ENCODE data around the gene ACSL4. TPM values are rescaled to one million over a fixed set of nuclear protein-coding genes. Genes with fewer than 3 reads are reported as not detected.

Gene ACSL4
- 14.7 TPM for polyA plus RNA-seq
- long read RNA-seq, donor 1, full-length matches to known transcripts: 1 of 1 reads
- long read RNA-seq, donor 1, partial matches to known transcripts: 0 of 1 reads
- long read RNA-seq, donor 1, other reads (novel, unspliced or antisense): 0 of 1 reads
- long read RNA-seq, donor 2: 0 reads
- long read RNA-seq, donor 3, full-length matches to known transcripts: 1 of 1 reads
- long read RNA-seq, donor 3, partial matches to known transcripts: 0 of 1 reads
- long read RNA-seq, donor 3, other reads (novel, unspliced or antisense): 0 of 1 reads
- long read RNA-seq, donor 4: 0 reads
- long read RNA-seq, donor 5: 0 reads
- long read RNA-seq, donor 6: 0 reads
- long read RNA-seq, donor 7: 0 reads
- long read RNA-seq, donor 8, full-length matches to known transcripts: 1 of 1 reads
- long read RNA-seq, donor 8, partial matches to known transcripts: 0 of 1 reads
- long read RNA-seq, donor 8, other reads (novel, unspliced or antisense): 0 of 1 reads
- long read RNA-seq, donor 9, full-length matches to known transcripts: 2 of 2 reads
- long read RNA-seq, donor 9, partial matches to known transcripts: 0 of 2 reads
- long read RNA-seq, donor 9, other reads (novel, unspliced or antisense): 0 of 2 reads
- long read RNA-seq, donor 10, full-length matches to known transcripts: 1 of 1 reads
- long read RNA-seq, donor 10, partial matches to known transcripts: 0 of 1 reads
- long read RNA-seq, donor 10, other reads (novel, unspliced or antisense): 0 of 1 reads
- long read RNA-seq, donor 11, full-length matches to known transcripts: 1 of 1 reads
- long read RNA-seq, donor 11, partial matches to known transcripts: 0 of 1 reads
- long read RNA-seq, donor 11, other reads (novel, unspliced or antisense): 0 of 1 reads

DNA sequence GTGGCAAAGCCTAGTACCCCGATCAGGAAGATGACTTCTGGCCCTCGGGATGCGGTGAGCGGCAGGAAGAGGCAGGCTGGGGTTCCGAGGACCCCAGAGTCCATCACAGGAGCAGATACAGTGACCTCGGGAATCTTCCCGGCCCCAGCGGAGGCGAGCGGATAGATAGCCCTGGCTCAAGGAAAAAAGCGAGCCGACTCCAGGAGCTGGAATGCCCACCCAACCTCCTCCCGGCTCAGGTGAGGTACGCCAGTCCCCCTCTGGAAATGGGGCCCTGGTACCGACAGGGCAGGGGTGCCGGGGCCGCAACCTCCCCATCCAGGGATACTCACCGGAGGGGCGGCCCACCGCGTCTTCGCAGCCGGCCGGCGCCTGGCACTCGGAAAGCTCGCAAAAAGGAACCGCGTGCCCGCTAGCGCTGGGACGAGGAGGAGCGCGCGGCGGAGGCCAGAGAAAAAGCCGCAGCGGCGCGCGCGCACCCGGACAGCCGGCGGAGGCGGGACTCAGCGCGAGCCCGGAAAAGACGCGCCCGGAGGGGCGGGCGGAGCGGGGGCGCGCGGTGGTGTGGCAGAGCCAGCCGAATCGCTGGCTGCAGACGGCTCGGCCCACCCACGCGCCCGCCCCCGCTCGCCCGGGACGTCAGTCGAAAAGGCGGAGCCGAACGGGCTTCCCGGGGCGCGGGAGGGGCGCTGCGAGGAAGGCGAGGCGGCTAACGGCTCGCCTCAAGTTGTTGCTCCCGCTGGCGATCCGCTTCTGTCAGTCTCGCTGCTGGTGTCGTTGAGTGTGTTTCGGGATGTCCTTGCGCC lies at the start of gene ACSL4:
ACSL4 (minus strand) TSS at position 451 of the 806 bp plus-strand sequence. CDS start 49,894 bp downstream, outside the sequence.
- DNase-seq: peak; percentile 71 to 87
- no peaks in the 10 kb centered on the region for H3K36me3 ChIP-seq (ENCODE audit: control insufficient read depth, insufficient read depth, low read length)
- WGBS (ENCODE audit: insufficient coverage, low lambda C conversion rate): no CpG with 5 or more reads among the region's 89 CpGs
- peak within 1 kb of the TSS; percentile 55 for H3K27ac ChIP-seq (ENCODE audit: low read length)
- H3K4me1 ChIP-seq (ENCODE audit: control insufficient read depth, insufficient read depth, low read length): no peaks in the 10 kb centered on the region
- H3K27me3 ChIP-seq (ENCODE audit: control insufficient read depth, insufficient read depth, low read length): no peaks in the 10 kb centered on the region
- no peaks in the 10 kb centered on the region for H3K9me3 ChIP-seq (ENCODE audit: control insufficient read depth, low read depth, low read length)
- peak within 1 kb of the TSS; percentile 90 for H3K4me3 ChIP-seq (ENCODE audit: low read length)

DNA sequence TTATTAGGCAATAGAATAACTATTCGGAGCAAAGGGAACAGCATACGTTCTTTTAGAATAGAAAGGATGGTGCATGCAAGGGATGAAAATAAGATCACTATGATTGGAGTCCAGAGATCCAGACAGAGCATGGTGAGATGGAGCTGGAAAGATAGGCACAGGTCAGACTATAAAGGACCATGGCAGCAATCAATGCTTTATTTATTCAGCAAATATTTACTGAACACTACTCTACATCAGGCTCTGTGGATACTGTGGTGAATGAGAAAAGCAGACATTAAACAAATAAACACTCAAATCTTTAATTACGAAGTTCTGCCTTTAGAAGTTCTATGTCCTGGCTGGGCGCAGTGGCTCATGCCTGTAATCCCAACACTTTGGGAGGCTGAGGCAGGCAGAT lies 44.7 kb upstream of the ACSL4 start:
- H3K9me3 ChIP-seq (ENCODE audit: control insufficient read depth, low read depth, low read length): no peaks in the 10 kb centered on the region

DNA sequence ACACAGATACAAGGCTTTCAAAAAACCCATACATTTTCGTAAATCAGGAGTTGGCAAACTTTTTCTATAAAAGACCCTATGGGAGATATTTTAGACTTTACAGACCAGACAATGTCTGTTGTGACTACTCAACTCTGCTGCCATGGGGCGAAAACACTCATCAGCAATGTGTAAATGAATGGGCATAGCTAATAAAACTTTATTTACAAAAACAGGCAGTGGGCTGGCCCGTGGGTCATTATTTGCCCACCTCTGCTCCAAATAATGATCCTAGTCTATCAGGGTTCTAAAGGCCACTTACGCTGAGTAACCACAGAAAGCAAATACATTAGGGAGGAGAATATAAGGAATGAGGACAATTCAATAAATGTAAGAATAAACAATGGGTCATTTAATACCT lies 43.9 kb upstream of the ACSL4 start:
- no CpG with 5 or more reads among the region's 4 CpGs for WGBS (ENCODE audit: insufficient coverage, low lambda C conversion rate)
- Histone ChIP-seq H3K9me3 (ENCODE audit: control insufficient read depth, low read depth, low read length) (no peaks in the 10 kb centered on the region), H3K36me3 (ENCODE audit: control insufficient read depth, insufficient read depth, low read length) (no peaks in the 10 kb centered on the region), H3K4me1 (ENCODE audit: control insufficient read depth, insufficient read depth, low read length) (no peaks in the 10 kb centered on the region), H3K27ac (ENCODE audit: low read length) (no peak overlapping the region), H3K4me3 (ENCODE audit: low read length) (no peak overlapping the region), H3K27me3 (ENCODE audit: control insufficient read depth, insufficient read depth, low read length) (no peaks in the 10 kb centered on the region)
- no peak for DNase-seq

More for the DNA sequence above, 44.7 kb upstream of the ACSL4 start:
- no peak for DNase-seq
- H3K36me3 ChIP-seq (ENCODE audit: control insufficient read depth, insufficient read depth, low read length): no peaks in the 10 kb centered on the region
- no peak overlapping the region for H3K27ac ChIP-seq (ENCODE audit: low read length)
- H3K4me1 ChIP-seq (ENCODE audit: control insufficient read depth, insufficient read depth, low read length): no peaks in the 10 kb centered on the region
- H3K4me3 ChIP-seq (ENCODE audit: low read length): no peak overlapping the region
- whole genome bisulfite sequencing (ENCODE audit: insufficient coverage, low lambda C conversion rate): no CpG with 5 or more reads among the region's 4 CpGs
- H3K27me3 ChIP-seq (ENCODE audit: control insufficient read depth, insufficient read depth, low read length): no peaks in the 10 kb centered on the region

DNA sequence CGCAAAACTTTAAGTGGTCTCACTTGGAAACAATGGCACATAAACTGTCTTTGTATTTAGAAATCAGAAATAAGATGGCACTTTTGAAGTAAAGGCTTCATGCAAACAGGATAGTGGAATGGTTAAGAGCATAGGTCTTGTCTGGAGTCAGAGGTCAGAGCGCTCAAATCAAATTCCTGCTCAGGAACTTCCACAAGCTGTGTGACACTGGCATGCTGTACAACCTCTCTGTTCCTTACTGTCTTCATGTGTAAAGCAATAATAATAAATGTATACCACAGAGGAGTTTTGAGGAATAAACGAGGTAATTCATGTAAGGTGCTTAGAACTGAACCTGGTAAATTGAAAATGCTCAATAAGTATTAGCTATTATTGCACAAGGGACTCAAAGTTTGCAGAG lies 43.4 kb upstream of the ACSL4 start:
- no CpG with 5 or more reads among the region's 3 CpGs for WGBS (ENCODE audit: insufficient coverage, low lambda C conversion rate)
- Histone ChIP-seq H3K27me3 (ENCODE audit: control insufficient read depth, insufficient read depth, low read length) (no peaks in the 10 kb centered on the region), H3K36me3 (ENCODE audit: control insufficient read depth, insufficient read depth, low read length) (no peaks in the 10 kb centered on the region), H3K4me3 (ENCODE audit: low read length) (no peak overlapping the region), H3K9me3 (ENCODE audit: control insufficient read depth, low read depth, low read length) (no peaks in the 10 kb centered on the region), H3K4me1 (ENCODE audit: control insufficient read depth, insufficient read depth, low read length) (no peaks in the 10 kb centered on the region), H3K27ac (ENCODE audit: low read length) (no peak overlapping the region)
- DNase-seq: no peak

DNA sequence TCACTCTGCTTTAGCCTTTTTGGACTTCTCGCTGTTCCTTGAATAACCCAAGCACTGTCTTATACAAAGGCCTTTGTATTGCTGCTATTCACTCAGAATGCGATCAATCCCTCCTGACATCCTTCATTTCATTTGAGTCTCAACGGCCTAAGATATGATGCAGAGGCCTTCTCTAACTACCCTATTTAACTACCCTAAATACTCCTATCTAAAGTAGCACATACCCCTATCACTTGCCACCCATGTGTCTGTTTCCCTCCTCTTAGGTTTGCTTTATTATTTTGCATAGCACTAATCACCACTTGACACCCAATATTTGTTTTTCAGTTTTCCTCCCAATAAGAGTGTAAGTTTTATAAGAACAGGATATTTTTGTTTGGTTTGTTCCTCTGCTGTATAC lies 42.3 kb upstream of the ACSL4 start:
- no peaks in the 10 kb centered on the region for H3K36me3 ChIP-seq (ENCODE audit: control insufficient read depth, insufficient read depth, low read length)
- DNase-seq: no peak
- H3K4me1 ChIP-seq (ENCODE audit: control insufficient read depth, insufficient read depth, low read length): no peaks in the 10 kb centered on the region
- H3K4me3 ChIP-seq (ENCODE audit: low read length): no peak overlapping the region
- WGBS (ENCODE audit: insufficient coverage, low lambda C conversion rate): no CpG with 5 or more reads among the region's 3 CpGs
- H3K27ac ChIP-seq (ENCODE audit: low read length): no peak overlapping the region
- no peaks in the 10 kb centered on the region for H3K27me3 ChIP-seq (ENCODE audit: control insufficient read depth, insufficient read depth, low read length)
- no peaks in the 10 kb centered on the region for H3K9me3 ChIP-seq (ENCODE audit: control insufficient read depth, low read depth, low read length)

DNA sequence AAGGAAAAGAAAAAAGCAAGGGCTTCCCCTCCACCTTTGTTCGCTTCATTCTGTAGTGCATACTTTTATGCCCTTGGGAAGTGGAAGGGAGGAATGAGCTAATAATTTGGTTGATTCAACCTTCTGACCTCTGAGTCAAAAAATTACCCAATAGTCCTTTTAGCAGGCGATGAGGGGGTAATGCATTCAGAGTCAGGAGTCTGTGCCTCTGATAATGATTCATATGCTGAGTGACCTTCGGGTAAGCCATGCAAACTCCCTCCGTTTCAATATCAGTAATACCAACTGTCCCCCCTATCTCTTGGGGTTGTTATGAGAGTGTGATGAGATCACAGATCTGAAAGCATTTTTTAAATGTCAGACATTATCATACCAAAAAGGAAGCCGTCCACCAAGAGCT lies 41.6 kb upstream of the ACSL4 start:
- no peak for DNase-seq
- no peaks in the 10 kb centered on the region for H3K36me3 ChIP-seq (ENCODE audit: control insufficient read depth, insufficient read depth, low read length)
- WGBS (ENCODE audit: insufficient coverage, low lambda C conversion rate): no CpG with 5 or more reads among the region's 5 CpGs
- H3K4me1 ChIP-seq (ENCODE audit: control insufficient read depth, insufficient read depth, low read length): no peaks in the 10 kb centered on the region
- no peaks in the 10 kb centered on the region for H3K9me3 ChIP-seq (ENCODE audit: control insufficient read depth, low read depth, low read length)
- H3K27ac ChIP-seq (ENCODE audit: low read length): no peak overlapping the region
- no peaks in the 10 kb centered on the region for H3K27me3 ChIP-seq (ENCODE audit: control insufficient read depth, insufficient read depth, low read length)
- H3K4me3 ChIP-seq (ENCODE audit: low read length): no peak overlapping the region

DNA sequence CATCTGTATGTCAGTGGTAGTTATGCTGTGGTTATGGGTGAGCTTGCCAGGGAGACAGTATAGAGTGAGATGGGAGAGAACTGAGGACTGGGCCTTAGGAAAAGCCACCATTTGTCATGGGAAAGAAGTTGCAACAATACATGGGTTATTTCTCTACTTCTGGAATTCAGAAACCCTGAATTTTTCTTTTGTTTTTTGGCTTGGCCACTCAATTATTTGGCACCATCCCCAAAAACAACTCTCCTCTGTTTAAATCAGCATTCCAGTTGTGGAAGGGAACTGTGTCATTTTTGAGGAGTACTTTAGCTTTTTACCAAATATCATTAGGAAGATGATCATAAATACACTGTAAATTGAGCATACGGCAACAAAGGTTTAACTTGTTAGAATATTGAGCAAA lies 41.1 kb upstream of the ACSL4 start:
- no peaks in the 10 kb centered on the region for H3K27me3 ChIP-seq (ENCODE audit: control insufficient read depth, insufficient read depth, low read length)
- no peaks in the 10 kb centered on the region for H3K9me3 ChIP-seq (ENCODE audit: control insufficient read depth, low read depth, low read length)
- no peaks in the 10 kb centered on the region for H3K36me3 ChIP-seq (ENCODE audit: control insufficient read depth, insufficient read depth, low read length)
- H3K27ac ChIP-seq (ENCODE audit: low read length): no peak overlapping the region
- H3K4me3 ChIP-seq (ENCODE audit: low read length): no peak overlapping the region
- DNase-seq: no peak
- no CpG with 5 or more reads among the region's 1 CpG for WGBS (ENCODE audit: insufficient coverage, low lambda C conversion rate)
- no peaks in the 10 kb centered on the region for H3K4me1 ChIP-seq (ENCODE audit: control insufficient read depth, insufficient read depth, low read length)

DNA sequence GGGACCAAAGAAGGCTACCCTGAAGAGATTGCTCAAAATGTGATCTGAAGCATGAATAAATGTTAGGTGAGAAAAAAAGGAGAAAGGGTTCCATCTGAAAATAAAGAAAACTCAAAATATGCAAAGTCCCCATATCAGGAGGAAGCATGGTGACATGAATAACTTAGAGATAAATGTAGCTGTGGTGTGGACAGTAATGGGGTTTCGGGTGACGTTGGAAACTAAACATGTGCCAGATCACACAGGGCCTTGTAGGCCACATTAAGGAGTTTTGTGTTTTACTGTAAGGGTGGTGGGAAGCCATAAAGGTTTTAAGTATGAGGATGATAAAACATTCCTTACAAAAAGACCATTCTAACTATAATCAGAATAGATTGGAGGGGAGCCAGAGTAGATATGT lies 40.3 kb upstream of the ACSL4 start:
- Histone ChIP-seq H3K4me1 (ENCODE audit: control insufficient read depth, insufficient read depth, low read length) (no peaks in the 10 kb centered on the region), H3K27me3 (ENCODE audit: control insufficient read depth, insufficient read depth, low read length) (no peaks in the 10 kb centered on the region), H3K9me3 (ENCODE audit: control insufficient read depth, low read depth, low read length) (no peaks in the 10 kb centered on the region), H3K36me3 (ENCODE audit: control insufficient read depth, insufficient read depth, low read length) (no peaks in the 10 kb centered on the region), H3K4me3 (ENCODE audit: low read length) (no peak overlapping the region), H3K27ac (ENCODE audit: low read length) (no peak overlapping the region)
- no peak for DNase-seq
- no CpG with 5 or more reads among the region's 2 CpGs for WGBS (ENCODE audit: insufficient coverage, low lambda C conversion rate)

DNA sequence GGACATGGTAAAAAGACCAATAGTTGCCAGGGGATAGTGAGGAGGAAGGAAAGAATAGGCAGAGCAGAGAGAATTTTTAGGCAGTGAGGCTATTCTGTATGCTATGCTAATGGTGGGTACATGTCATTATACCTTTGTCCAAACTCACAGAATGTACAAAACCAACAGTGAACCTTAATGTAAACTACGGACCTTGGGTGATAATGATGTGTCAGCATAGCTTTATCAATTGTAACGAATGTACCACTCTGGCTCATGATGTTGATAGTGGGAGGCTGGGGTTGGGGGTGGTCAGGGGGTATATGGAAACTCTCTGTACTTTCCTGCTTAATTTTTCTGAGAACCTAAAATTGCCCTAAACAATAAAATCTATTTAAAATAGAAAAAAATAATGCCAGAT lies 37.7 kb upstream of the ACSL4 start:
- H3K27me3 ChIP-seq (ENCODE audit: control insufficient read depth, insufficient read depth, low read length): no peaks in the 10 kb centered on the region
- no peak for DNase-seq
- WGBS (ENCODE audit: insufficient coverage, low lambda C conversion rate): no CpG with 5 or more reads among the region's 2 CpGs
- H3K9me3 ChIP-seq (ENCODE audit: control insufficient read depth, low read depth, low read length): no peaks in the 10 kb centered on the region
- no peaks in the 10 kb centered on the region for H3K4me1 ChIP-seq (ENCODE audit: control insufficient read depth, insufficient read depth, low read length)
- no peak overlapping the region for H3K27ac ChIP-seq (ENCODE audit: low read length)
- H3K36me3 ChIP-seq (ENCODE audit: control insufficient read depth, insufficient read depth, low read length): no peaks in the 10 kb centered on the region
- no peak overlapping the region for H3K4me3 ChIP-seq (ENCODE audit: low read length)

DNA sequence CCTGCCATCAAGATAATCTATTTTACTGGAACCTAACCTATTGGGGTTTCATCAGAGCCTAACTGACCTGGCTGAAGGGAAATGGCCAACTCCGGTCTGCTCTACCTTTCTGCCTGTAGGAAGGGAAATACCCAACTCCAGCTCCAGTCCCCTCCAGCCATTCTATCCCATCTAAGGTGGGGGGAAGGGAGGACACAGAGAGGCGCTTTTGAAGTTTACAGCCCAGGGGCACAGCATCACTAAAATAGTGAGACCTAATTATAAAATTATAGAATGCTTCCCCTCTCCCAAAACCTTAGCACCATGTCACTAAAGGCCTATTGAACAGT lies 27.8 kb upstream of the ACSL4 start:
- Histone ChIP-seq H3K4me1 (ENCODE audit: control insufficient read depth, insufficient read depth, low read length) (no peaks in the 10 kb centered on the region), H3K27me3 (ENCODE audit: control insufficient read depth, insufficient read depth, low read length) (no peaks in the 10 kb centered on the region), H3K36me3 (ENCODE audit: control insufficient read depth, insufficient read depth, low read length) (no peaks in the 10 kb centered on the region), H3K9me3 (ENCODE audit: control insufficient read depth, low read depth, low read length) (no peaks in the 10 kb centered on the region), H3K27ac (ENCODE audit: low read length) (no peak overlapping the region), H3K4me3 (ENCODE audit: low read length) (no peak overlapping the region)
- no peak for DNase-seq
- WGBS (ENCODE audit: insufficient coverage, low lambda C conversion rate): no CpG with 5 or more reads among the region's 2 CpGs

All from large intestine (tissue), 12 donors.